ENCODE data around the gene C11orf98. TPM values are rescaled to one million over a fixed set of nuclear protein-coding genes. Genes with fewer than 3 reads are reported as not detected.
"Not testable (repeated sequence)": the region's sequence is repeated elsewhere in the genome, so short reads cannot be mapped to it uniquely, and the experiment has no call there.

C11orf98 gene
- polyA plus RNA-seq, 6 donors from 2014 or later, result 37.9 to 89.1 (median 77.2) TPM

GRCh38 chr11:62677156-62677555 lies 12.1 kb upstream of the C11orf98 start:
- Mint-ChIP-seq H3K4me3 (peak overlapping the region; percentile 71 to 97 (median 91)), H3K27ac (peak overlapping the region in 5 of 6 donors; percentile 25 to 98 (median 96)), H3K4me1 (peaks cover 26 to 58% (median 47%) of the 10 kb centered on the region in 3 donors), H3K9me3 (no peaks in the 10 kb centered on the region), H3K27me3 (no peaks in the 10 kb centered on the region), H3K36me3 (peaks cover 0 to 21% of the 10 kb centered on the region in 2 donors)
- ATAC-seq (ENCODE audit: low read depth in 2 of 2) (no peak), DNase-seq (no peak)

- DNase-seq (no peak), ATAC-seq (ENCODE audit: low read depth in 2 of 2) (no peak)
- Mint-ChIP-seq H3K27ac (peak overlapping the region in 1 of 6 donors; percentile 96), H3K27me3 (no peaks in the 10 kb centered on the region), H3K36me3 (peaks cover 0 to 23% of the 10 kb centered on the region in 2 donors), H3K9me3 (no peaks in the 10 kb centered on the region), H3K4me1 (peaks cover 26 to 59% (median 49%) of the 10 kb centered on the region in 3 donors), H3K4me3 (peak overlapping the region; percentile 71 to 97 (median 91))
These were observed 11.7 kb upstream of the C11orf98 start for GRCh38 chr11:62676698-62677097.

GRCh38 chr11:62675415-62675814 lies 10.4 kb upstream of the C11orf98 start:
- H3K27ac Mint-ChIP-seq, result peak overlapping the region in 3 of 6 donors; percentile 36 to 57 (median 39)
- H3K36me3 Mint-ChIP-seq, result peaks cover 0 to 27% of the 10 kb centered on the region in 2 donors
- peaks cover 27 to 67% (median 62%) of the 10 kb centered on the region in 3 donors for H3K4me1 Mint-ChIP-seq
- not testable (repeated sequence) for DNase-seq; ATAC-seq (ENCODE audit: low read depth in 2 of 2); H3K27me3 Mint-ChIP-seq; H3K9me3 Mint-ChIP-seq
- H3K4me3 Mint-ChIP-seq, result peak overlapping the region in 4 of 8 donors; percentile 15 to 99 (median 40)

GRCh38 chr11:62673196-62673525 lies 8.2 kb upstream of the C11orf98 start:
- DNase-seq (no peak), ATAC-seq (ENCODE audit: low read depth in 2 of 2) (no peak)
- Mint-ChIP-seq H3K27me3 (no peaks in the 10 kb centered on the region), H3K9me3 (no peaks in the 10 kb centered on the region), H3K4me1 (peaks cover 25 to 72% (median 52%) of the 10 kb centered on the region in 3 donors), H3K36me3 (peaks cover 0 to 27% of the 10 kb centered on the region in 2 donors), H3K4me3 (peak overlapping the region in 7 of 8 donors; percentile 99 to 100 (median 100)), H3K27ac (peak overlapping the region in 5 of 6 donors; percentile 42 to 93 (median 74))

GRCh38 chr11:62671608-62672389 lies 6.8 kb upstream of the C11orf98 start, which contains the start of the genes LBHD1 and UQCC3:
LBHD1 (minus strand) TSS chr11:62672267; CDS start chr11:62670031, 2,236 bp downstream.
UQCC3 (plus strand) TSS chr11:62671673; CDS start chr11:62671746, 73 bp downstream.
- peaks cover 19 to 72% (median 47%) of the 10 kb centered on the region in 3 donors for H3K4me1 Mint-ChIP-seq
- H3K36me3 Mint-ChIP-seq, result peaks cover 0 to 13% of the 10 kb centered on the region in 2 donors
- no peaks in the 10 kb centered on the region for H3K9me3 Mint-ChIP-seq
- H3K4me3 Mint-ChIP-seq, result peak within 1 kb of the TSS; percentile 99 to 100 (median 100)
- peak within 1 kb of the TSS; percentile 93 to 99 (median 96) for H3K27ac Mint-ChIP-seq
- no peaks in the 10 kb centered on the region for H3K27me3 Mint-ChIP-seq
- ATAC-seq (ENCODE audit: low read depth in 2 of 2) (peak; percentile 83), DNase-seq (peak; percentile 69)

- peaks cover 24 to 72% (median 47%) of the 10 kb centered on the region in 3 donors for H3K4me1 Mint-ChIP-seq
- peak overlapping the region; percentile 99 to 100 (median 100) for H3K4me3 Mint-ChIP-seq
- peak overlapping the region; percentile 93 to 99 (median 96) for H3K27ac Mint-ChIP-seq
- DNase-seq, result no peak
- ATAC-seq (ENCODE audit: low read depth in 2 of 2), result peak; percentile 13 to 16
- H3K27me3 Mint-ChIP-seq, result no peaks in the 10 kb centered on the region
- no peaks in the 10 kb centered on the region for H3K9me3 Mint-ChIP-seq
- H3K36me3 Mint-ChIP-seq, result peaks cover 0 to 13% of the 10 kb centered on the region in 2 donors
These were observed 6.2 kb upstream of the C11orf98 start for GRCh38 chr11:62671236-62671607.

- Mint-ChIP-seq H3K4me3 (peak overlapping the region in 6 of 8 donors; percentile 28 to 100 (median 100)), H3K27me3 (no peaks in the 10 kb centered on the region), H3K36me3 (peaks cover 0 to 8% of the 10 kb centered on the region in 2 donors), H3K27ac (peak overlapping the region in 3 of 6 donors; percentile 61 to 86 (median 83)), H3K9me3 (no peaks in the 10 kb centered on the region), H3K4me1 (peaks cover 24 to 69% (median 54%) of the 10 kb centered on the region in 3 donors)
- no peak for ATAC-seq (ENCODE audit: low read depth in 2 of 2)
- no peak for DNase-seq
These were observed 4.6 kb upstream of the C11orf98 start for GRCh38 chr11:62669420-62670161.

GRCh38 chr11:62667460-62667859 lies 2.5 kb upstream of the C11orf98 start:
- Mint-ChIP-seq H3K27me3 (no peaks in the 10 kb centered on the region), H3K36me3 (peaks cover 7 to 11% of the 10 kb centered on the region in 2 donors), H3K4me3 (peak overlapping the region in 3 of 8 donors; percentile 30 to 100 (median 95)), H3K27ac (peak overlapping the region in 3 of 6 donors; percentile 47 to 84 (median 79)), H3K9me3 (no peaks in the 10 kb centered on the region), H3K4me1 (peaks cover 29 to 77% (median 54%) of the 10 kb centered on the region in 3 donors)
- ATAC-seq (ENCODE audit: low read depth in 2 of 2) (no peak), DNase-seq (no peak)

- H3K36me3 Mint-ChIP-seq, result peaks cover 7 to 8% of the 10 kb centered on the region in 2 donors
- H3K4me3 Mint-ChIP-seq, result peak overlapping the region; percentile 95 to 100 (median 97)
- no peaks in the 10 kb centered on the region for H3K27me3 Mint-ChIP-seq
- H3K9me3 Mint-ChIP-seq, result no peaks in the 10 kb centered on the region
- peaks cover 30 to 70% (median 45%) of the 10 kb centered on the region in 3 donors for H3K4me1 Mint-ChIP-seq
- DNase-seq (no peak), ATAC-seq (ENCODE audit: low read depth in 2 of 2) (no peak)
- peak overlapping the region in 5 of 6 donors; percentile 15 to 97 (median 79) for H3K27ac Mint-ChIP-seq
These were observed 1.4 kb upstream of the C11orf98 start for GRCh38 chr11:62666259-62666926.

GRCh38 chr11:62665599-62666258 lies 719 bp upstream of the C11orf98 start:
- H3K36me3 Mint-ChIP-seq, result peaks cover 7% of the 10 kb centered on the region in 2 donors
- peak; percentile 20 to 24 for ATAC-seq (ENCODE audit: low read depth in 2 of 2)
- no peaks in the 10 kb centered on the region for H3K9me3 Mint-ChIP-seq
- peak overlapping the region; percentile 95 to 100 (median 97) for H3K4me3 Mint-ChIP-seq
- no peaks in the 10 kb centered on the region for H3K27me3 Mint-ChIP-seq
- DNase-seq, result peak; percentile 37
- H3K27ac Mint-ChIP-seq, result peak overlapping the region; percentile 82 to 99 (median 96)
- H3K4me1 Mint-ChIP-seq, result peaks cover 26 to 64% (median 42%) of the 10 kb centered on the region in 3 donors

- Mint-ChIP-seq H3K4me1 (peaks cover 25 to 54% (median 41%) of the 10 kb centered on the region in 3 donors), H3K36me3 (peaks cover 7% of the 10 kb centered on the region in 2 donors), H3K9me3 (no peaks in the 10 kb centered on the region), H3K27ac (peak overlapping the region; percentile 82 to 99 (median 96)), H3K27me3 (no peaks in the 10 kb centered on the region), H3K4me3 (peak overlapping the region; percentile 95 to 100 (median 97))
- ATAC-seq (ENCODE audit: low read depth in 2 of 2), result peak; percentile 45 to 46
- DNase-seq, result no peak
These were observed 470 bp downstream of the C11orf98 start for GRCh38 chr11:62664405-62665074.

Measured in naive B cell (primary cell).